Activated CD4-positive, alpha-beta T cell treated with anti-CD3 and anti-CD28 coated beads, Interleukin-2, amount 50 U/mL, for 1 hour (primary cell): ENCODE results near the gene TMEM126A.
"Not testable (repeated sequence)": the region's sequence is repeated elsewhere in the genome, so short reads cannot be mapped to it uniquely, and the experiment has no call there.

ENCODE experiments used
- DNase-seq: peaks from one replicate; pipeline ENCODE4 v3.0.0-alpha.2; 2020

Gene TMEM126A

DNA sequence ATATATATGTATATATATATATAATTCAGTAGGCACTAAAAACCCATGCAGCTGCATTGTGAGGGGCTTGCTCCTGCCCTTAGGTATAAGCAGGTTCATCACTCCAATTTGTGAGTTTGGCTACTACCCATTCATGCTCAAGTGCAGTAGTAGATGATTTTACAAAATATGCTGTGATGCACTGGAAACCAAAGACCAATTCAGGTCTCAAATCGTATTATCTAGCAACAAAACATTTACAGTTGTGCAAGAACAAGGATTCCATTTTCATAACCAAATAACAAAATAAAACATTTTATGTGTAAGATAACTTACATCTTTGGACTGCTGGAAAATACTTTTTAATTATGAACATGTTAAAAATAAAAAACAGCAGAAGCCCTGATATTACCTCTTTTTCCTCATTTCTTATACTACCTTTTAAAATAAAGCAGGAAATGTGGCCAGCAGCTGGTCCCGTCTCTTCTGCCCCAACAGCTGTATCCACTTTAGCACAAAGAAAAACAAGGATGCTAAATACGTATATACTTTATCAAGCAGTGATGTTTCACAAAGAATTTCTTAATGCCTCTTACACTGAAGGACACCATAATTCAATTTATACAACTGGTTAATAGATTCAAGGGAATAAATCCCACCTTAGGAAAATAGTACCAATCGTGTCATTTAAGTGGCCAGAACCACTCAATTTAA is 14.4 kb downstream of the TMEM126A start:
- no peak for DNase-seq

DNA sequence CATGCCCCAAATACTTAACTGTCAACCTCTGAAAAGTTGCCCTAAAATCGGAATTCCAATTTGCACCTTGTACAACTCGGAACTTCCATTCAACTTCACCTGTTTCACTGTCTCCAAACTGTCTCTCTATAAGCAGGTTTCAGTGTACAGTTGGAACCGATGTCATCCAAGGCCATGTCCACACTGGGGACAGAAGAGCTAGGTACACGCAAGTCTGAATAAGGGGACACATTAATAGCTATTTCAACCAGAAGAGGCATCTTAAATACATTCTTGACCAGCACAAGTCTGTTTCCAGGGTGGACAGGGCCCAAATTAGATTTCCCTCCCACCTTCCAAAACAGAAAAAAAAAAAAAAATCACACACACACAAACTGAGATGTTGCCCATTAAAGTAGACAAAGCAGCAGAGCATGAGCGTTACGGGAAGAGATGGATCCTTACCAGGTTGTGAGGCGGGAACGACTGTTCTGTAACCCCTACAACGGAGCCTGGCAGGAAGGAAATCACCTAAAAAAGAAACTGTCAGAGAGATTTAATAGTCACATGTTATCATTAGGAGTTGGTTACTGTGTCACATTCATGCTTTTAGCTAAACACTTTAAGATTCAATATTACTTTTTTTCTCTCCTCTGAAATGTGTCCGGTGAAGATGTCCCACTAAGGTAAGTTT is 15.4 kb downstream of the TMEM126A start:
- DNase-seq, result no peak

DNA sequence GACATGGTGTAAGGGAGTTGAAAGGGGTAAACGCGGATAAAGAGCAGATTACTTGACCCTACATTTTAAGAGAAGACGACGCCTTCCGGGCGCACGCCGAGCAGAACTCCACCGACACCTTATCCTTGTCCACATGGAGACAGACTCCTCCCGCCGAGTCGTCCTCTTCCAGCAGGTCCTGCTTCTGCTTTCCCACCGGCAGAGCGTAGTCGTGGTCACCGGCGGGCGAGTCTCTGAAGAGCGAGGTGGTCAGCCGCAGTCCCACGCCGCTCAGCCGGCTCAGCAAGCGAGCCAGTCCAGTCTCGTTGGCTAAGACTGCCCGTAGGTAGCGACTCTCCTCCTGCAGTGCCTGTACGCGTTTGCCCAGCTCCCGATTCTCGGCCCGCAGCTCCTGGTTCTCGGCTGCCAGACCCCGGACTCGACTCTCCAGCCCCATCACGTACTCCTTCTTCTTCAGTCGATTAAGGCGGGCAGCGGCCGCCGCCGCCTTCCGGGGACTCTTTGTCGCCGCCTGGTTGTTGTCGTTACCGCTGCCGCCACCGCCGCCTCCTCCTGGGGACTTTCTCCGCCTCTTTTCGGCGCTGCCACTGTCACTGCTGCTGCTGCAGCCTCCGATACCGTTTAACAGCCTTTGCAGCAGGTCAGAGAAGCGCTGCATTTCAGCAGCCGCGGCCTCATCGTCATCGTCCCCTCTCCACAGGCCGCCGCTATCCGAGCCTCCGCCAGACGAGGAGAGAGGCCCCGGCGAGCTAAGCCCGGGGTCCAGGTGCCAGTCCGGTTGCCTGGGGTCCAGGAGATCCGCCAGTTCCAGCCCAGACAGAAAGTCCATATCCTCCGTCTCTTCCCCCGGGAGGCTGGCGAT is 16.2 kb downstream of the TMEM126A start:
- peak; percentile 90 for DNase-seq

DNA sequence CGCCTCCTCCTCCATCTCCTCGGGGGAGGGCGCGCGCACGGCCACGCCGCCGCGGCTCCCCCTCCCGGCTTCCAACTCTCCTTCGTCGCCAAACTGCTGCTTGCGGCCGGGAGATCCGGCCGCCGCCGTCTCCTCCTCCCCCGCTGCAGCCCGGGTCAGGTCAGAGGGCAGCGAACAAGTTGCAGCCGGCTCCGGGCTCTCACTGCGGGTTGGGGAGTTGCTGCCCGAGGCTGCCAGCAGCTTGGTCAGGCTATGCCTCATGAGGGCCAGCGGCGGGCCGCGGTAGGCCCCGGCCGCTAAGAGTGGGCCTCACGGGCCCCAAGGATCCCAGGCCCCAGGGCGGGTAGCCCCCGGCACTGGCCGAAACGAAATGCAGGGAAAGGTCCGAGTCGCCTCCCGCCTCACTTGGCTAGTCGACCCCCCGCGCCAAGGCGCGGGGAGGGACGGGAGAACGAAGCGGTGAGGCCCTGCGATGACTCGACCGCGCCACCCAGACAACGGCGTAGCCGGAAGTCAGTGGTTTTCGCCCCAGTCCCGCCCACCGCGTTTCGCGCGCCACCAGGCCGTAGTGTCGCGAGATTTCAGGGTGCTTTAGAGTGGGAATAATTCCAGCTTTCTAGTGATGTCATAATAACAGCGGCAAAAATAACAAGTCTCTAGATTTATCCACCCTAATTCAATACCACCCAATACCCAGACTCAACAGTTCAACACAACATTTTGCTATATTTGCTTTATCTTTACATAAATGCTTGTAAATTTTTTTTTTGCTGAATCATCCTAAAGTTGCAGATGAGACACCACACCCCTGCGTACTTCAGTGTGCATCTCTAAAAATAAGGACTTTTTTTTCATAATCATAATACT is 17.1 kb downstream of the TMEM126A start, which contains the start of gene CREBZF:
Gene CREBZF (minus strand): TSS at position 515 of the 867 bp plus-strand sequence. CDS start 254 bp downstream, at position 261.
- peak; percentile 90 for DNase-seq

DNA sequence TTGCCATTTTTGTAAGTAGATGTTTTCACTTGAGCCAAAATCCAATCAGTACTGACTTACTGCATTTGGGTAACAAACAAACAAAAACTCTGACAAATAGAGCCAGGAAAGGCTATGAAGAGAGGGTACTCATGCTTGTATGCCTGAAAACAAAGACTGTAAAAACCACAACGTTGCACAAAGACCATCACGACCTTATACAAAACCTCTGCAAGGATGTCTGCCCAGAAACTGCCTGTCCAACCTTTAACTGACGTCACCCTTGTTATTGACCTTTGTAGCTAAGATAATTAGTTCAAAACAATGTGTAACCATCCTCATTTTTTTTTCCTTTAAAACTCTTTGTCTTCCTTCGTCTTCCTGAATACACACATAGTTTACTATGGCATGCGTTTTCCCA is 18.0 kb downstream of the TMEM126A start:
- no peak for DNase-seq

- no peak for DNase-seq
Observed at GRCh38 chr11:85666687-85667086, 18.9 kb downstream of the TMEM126A start.

GRCh38 chr11:85668157-85668556 is 20.4 kb downstream of the TMEM126A start:
- no peak for DNase-seq

- not testable (repeated sequence) for DNase-seq
Observed at GRCh38 chr11:85670949-85671663, 23.3 kb downstream of the TMEM126A start.

DNA sequence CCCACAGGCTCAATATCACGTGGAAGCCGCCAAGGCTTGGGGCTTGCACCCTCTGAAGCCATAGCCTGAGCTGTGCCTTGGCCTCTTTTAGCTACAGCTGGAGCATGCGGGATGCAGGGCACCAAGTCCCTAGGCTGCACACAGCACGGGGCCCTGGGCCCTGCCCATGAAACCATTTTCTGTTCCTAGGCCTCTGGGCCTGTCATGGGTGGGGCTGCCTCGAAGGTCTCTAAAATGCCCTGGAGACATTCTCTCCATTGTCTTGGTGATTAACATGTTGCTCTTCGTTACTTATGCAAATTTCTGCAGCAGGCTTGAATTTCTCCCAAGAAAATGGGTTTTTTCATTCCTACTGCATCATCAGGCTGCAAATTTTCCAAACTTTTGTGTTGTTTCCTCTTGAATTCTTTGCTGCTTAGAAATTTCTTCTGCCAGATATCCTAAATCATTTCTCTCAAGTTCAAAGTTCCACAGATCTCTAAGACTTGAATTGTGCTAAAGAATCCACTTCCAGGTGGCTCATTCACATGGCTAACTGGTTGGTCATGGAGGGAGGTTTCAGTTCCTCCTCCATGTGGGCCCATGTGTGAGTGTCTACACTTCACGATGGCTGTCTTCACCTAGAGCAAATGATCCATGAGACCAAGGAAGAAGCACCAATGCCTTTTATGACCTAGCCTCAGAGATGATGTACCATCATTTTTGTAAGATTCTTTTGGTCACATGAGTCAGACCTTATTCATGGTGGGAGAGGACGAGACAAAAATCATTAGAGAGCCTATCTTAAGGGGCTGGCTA is 24.5 kb downstream of the TMEM126A start:
- DNase-seq, result no peak

DNA sequence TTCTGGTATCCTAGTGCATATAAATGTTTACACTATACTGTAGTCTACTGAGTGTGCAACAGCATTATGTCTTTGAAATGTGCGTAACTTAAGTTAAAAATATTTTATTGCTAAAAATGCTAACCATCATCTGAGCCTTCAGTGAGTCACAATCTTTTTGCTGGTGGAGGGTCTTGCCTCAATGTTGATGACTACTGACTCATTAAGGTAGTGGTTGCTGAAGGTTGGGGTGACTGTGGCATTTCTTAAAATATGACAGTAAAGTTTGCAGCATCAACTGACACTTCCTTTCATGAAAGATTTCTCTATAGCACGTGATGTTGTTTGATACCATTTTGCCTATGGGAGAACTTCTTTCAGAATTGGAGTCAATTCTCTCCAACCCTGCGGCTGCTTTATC is 25.6 kb downstream of the TMEM126A start:
- no peak for DNase-seq

- no peak for DNase-seq
Observed at GRCh38 chr11:85679576-85679975, 31.8 kb downstream of the TMEM126A start.

DNA sequence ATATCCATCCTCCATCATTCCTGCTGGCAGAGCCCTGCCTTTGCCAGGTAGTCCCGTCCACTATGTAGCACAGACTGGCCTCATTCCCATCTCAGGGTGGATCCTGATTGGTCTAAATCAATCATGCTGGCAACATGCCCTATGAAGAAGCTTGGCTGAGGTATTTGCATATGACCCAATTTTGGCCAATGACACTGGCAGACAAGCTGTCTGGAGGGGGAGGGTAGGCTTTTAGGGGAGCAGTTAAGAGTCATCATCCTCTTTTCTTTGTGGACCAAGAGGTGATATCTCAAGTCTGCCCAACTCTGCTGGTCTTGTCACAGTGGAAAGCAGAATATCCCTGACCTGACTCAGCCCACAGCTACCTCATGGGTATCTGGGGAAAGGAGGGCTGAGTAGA is 33.1 kb downstream of the TMEM126A start:
- DNase-seq, result no peak

- peak; percentile 53 for DNase-seq
Observed at GRCh38 chr11:85682330-85683305, 34.9 kb downstream of the TMEM126A start.

- no peak for DNase-seq
Observed at GRCh38 chr11:85685125-85685819, 37.5 kb downstream of the TMEM126A start.

GRCh38 chr11:85685820-85686459 is 38.2 kb downstream of the TMEM126A start, which contains the start of gene CCDC89:
Gene CCDC89, minus strand, starts transcription at chr11:85686195. Its CDS starts 65 bp downstream, at chr11:85686130.
- no peak for DNase-seq

GRCh38 chr11:85694385-85694980 is 46.7 kb downstream of the TMEM126A start:
- no peak for DNase-seq

GRCh38 chr11:85695546-85695945 is 47.8 kb downstream of the TMEM126A start:
- DNase-seq, result no peak

- DNase-seq, result no peak
Observed at GRCh38 chr11:85697747-85698146, 50.0 kb downstream of the TMEM126A start.
